HG03342 (cell line): ENCODE data around the gene LOXHD1.

Source experiments
- ATAC-seq: cut with Tn5 transposase; IDR thresholded peaks from one replicate; pipeline ENCODE4 v1.9.1; 2021; ENCODE audit warnings: mild to moderate bottlenecking, moderate library complexity; ENCODE audit not compliant: unreplicated experiment

Gene LOXHD1

GRCh38 chr18:46554406-46555080 lies 102.5 kb downstream of the LOXHD1 start:
- ATAC-seq = no peak

- ATAC-seq = no peak
These were observed 106.4 kb downstream of the LOXHD1 start for GRCh38 chr18:46550609-46551008.

- no peak for ATAC-seq
These were observed 109.5 kb downstream of the LOXHD1 start for GRCh38 chr18:46547520-46547919.

GRCh38 chr18:46546111-46546640 lies 110.8 kb downstream of the LOXHD1 start:
- no peak for ATAC-seq

DNA sequence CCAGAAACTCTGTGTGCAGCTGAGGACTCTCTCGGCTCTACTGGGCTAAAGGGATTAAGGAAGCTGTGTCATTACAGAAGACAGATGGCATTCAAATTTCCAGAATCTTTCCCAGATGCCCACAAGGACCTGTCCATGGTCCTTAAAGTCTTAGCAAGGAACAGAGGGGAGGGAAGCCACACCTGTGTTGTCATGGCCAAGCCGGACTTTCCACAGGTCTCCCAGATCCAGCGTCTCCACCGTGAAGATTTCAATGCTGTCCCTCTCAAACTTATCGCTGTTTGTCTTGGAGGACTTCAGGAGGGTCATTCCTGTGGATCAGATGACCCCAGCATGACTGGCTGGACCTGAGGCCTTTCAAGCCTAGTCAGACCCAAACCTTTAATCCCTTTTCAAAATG lies 114.5 kb downstream of the LOXHD1 start:
- ATAC-seq = no peak

DNA sequence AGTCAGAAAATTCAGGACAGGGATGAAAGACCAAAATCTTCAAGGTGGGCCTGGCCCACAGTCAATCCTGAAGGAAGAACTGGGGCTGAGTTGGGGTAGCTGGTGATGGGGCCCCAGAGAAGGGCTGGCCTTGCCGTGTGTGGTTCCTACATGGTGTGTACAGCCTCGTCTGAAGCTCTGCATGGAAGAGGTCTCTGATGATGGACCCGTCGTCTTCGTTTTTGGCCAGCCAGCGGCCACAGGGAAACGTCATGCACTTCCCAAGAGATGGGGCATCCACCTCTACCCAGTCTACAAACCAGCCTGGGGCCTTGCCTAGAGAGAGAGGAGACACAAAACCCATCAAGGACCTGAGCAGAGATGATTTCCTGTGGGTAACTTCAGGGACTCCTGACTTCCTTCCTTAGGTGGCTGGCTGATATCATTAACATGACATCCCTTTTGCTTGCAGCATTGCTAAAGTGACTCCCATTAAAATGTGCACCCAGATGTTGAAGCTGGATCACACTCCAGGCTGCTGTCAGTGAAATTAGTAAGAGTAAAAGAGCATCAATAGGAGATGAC lies 115.3 kb downstream of the LOXHD1 start:
- ATAC-seq = no peak

GRCh38 chr18:46538376-46538775 lies 118.6 kb downstream of the LOXHD1 start:
- ATAC-seq = no peak

- no peak for ATAC-seq
These were observed 120.7 kb downstream of the LOXHD1 start for GRCh38 chr18:46536215-46536874.

GRCh38 chr18:46531482-46531881 lies 125.5 kb downstream of the LOXHD1 start:
- no peak for ATAC-seq

GRCh38 chr18:46528037-46528436 lies 129.0 kb downstream of the LOXHD1 start:
- no peak for ATAC-seq

GRCh38 chr18:46519870-46520269 lies 137.2 kb downstream of the LOXHD1 start:
- no peak for ATAC-seq

GRCh38 chr18:46518438-46518837 lies 138.6 kb downstream of the LOXHD1 start:
- ATAC-seq = no peak

DNA sequence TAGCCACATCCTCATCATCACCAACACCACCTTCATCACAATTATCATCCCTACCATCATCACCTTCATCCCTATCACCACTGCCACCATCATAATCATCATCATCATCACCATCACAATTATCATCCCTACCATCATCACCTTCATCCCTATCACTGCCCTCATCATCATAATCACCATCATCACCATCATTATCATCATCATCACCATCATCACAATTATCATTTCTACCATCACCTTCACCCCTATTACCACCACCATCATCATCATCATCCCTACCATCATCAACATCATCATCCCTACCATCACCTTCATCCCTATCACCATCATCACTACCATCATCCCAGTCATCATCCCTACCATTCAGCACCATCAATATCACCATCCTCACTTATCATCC lies 140.5 kb downstream of the LOXHD1 start:
- no peak for ATAC-seq

GRCh38 chr18:46510386-46510785 lies 146.6 kb downstream of the LOXHD1 start:
- no peak for ATAC-seq

- no peak for ATAC-seq
These were observed 147.5 kb downstream of the LOXHD1 start for GRCh38 chr18:46509530-46509929.

DNA sequence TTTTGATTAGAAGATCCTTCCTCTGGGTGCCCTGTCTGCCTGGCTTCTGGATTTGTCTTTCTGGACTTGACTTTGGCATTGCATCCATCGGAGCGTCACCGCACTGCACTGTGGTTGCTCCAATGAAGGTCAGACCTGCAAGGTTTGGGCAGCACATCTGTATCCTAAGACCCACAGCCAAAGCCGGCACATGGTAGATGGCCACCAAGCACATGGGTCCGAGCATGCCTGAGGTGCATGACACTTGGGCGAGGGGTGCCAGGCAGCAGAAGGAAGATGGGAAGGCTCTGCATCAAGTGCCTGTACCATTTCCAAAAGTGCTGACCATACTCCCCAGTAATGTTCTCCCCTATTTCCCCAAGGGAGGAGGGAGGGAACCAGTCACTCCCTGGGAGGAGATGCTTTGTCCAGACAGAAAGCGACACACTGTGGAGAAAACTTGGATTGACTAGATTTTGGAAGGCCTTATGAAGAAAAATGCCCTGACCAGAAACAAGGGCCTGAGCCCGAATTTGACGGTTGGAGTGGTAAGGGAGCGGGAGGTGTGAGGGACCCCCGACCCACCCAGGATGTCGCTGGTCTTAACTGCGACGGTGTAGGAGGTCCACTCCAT lies 149.9 kb downstream of the LOXHD1 start:
- no peak for ATAC-seq

- ATAC-seq = no peak
These were observed 154.6 kb downstream of the LOXHD1 start for GRCh38 chr18:46502444-46502843.

GRCh38 chr18:46497129-46497528 lies 159.9 kb downstream of the LOXHD1 start:
- no peak for ATAC-seq

GRCh38 chr18:46488471-46489213 lies 168.4 kb downstream of the LOXHD1 start:
- ATAC-seq = no peak

GRCh38 chr18:46485675-46486194 lies 171.3 kb downstream of the LOXHD1 start:
- no peak for ATAC-seq

DNA sequence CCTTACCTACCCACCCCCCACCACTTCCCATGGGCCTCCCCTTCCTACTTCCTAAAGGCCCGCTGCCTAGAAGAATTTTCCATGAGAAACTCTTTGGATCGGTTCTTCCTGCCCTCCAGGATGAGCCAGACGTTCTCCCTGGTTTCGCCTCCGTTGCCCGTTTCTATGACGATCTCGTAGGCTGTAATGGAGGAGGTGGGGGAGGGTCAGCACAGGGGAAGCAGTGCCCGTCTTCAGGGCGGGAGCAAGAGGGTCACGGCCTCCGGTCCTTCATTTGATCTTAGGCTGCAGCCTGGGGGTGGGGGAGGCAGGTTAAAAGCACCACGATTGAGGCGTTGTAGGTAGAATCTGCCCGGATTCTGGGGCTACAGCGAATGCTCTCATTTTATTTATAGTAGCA lies 172.0 kb downstream of the LOXHD1 start:
- no peak for ATAC-seq
